HG03378 (cell line): ENCODE measurements around the gene LGMN.

Source experiments
- ATAC-seq: cut with Tn5 transposase; IDR thresholded peaks from one replicate; pipeline ENCODE4 v1.9.1; 2021; ENCODE audit warnings: mild to moderate bottlenecking, moderate library complexity; ENCODE audit not compliant: unreplicated experiment

Gene LGMN

GRCh38 chr14:92679246-92679645 is 69.2 kb downstream of the LGMN start:
- ATAC-seq = no peak

- ATAC-seq = no peak
Measured at GRCh38 chr14:92678766-92679165, 69.7 kb downstream of the LGMN start.

GRCh38 chr14:92677955-92678354 is 70.5 kb downstream of the LGMN start:
- ATAC-seq = no peak

- peak; percentile 84 for ATAC-seq
Measured at GRCh38 chr14:92677087-92677668, 71.2 kb downstream of the LGMN start.

GRCh38 chr14:92676403-92677086 is 71.9 kb downstream of the LGMN start:
- ATAC-seq = peak; percentile 11

- ATAC-seq = no peak
Measured at GRCh38 chr14:92675976-92676375, 72.5 kb downstream of the LGMN start.

- no peak for ATAC-seq
Measured at GRCh38 chr14:92675421-92675820, 73.0 kb downstream of the LGMN start.

- no peak for ATAC-seq
Measured at GRCh38 chr14:92673601-92674150, 74.8 kb downstream of the LGMN start.

- no peak for ATAC-seq
Measured at GRCh38 chr14:92670643-92671366, 77.6 kb downstream of the LGMN start.

- ATAC-seq = no peak
Measured at GRCh38 chr14:92670160-92670559, 78.3 kb downstream of the LGMN start.

GRCh38 chr14:92668276-92668973 is 80.0 kb downstream of the LGMN start:
- ATAC-seq = peak; percentile 36

GRCh38 chr14:92666251-92666650 is 82.2 kb downstream of the LGMN start:
- no peak for ATAC-seq

- ATAC-seq = no peak
Measured at GRCh38 chr14:92665661-92666110, 82.7 kb downstream of the LGMN start.

- no peak for ATAC-seq
Measured at GRCh38 chr14:92663049-92663448, 85.4 kb downstream of the LGMN start.

- no peak for ATAC-seq
Measured at GRCh38 chr14:92660571-92660970, 87.9 kb downstream of the LGMN start.

- ATAC-seq = no peak
Measured at GRCh38 chr14:92659765-92660561, 88.5 kb downstream of the LGMN start.

- no peak for ATAC-seq
Measured at GRCh38 chr14:92658684-92659083, 89.7 kb downstream of the LGMN start.

- no peak for ATAC-seq
Measured at GRCh38 chr14:92658160-92658559, 90.3 kb downstream of the LGMN start.

- no peak for ATAC-seq
Measured at GRCh38 chr14:92657457-92658142, 90.8 kb downstream of the LGMN start.
